KBM-7 (cell line): Measurements from ENCODE around the gene CUL7.

ENCODE experiments used
- DNase-seq: peaks from one replicate; pipeline ENCODE4 v3.0.0-alpha.2; 2015
- in situ Hi-C: fragments of 300-500 bp; cut with MboI; formaldehyde crosslinking; loops from 2 replicates; pipeline ENCODE4 v1.14.3; 2020; ENCODE audit warnings: low sequenced_read_pairs, low pct_unique_long_range_greater_than_20kb, mixed read lengths

CUL7 gene

DNA sequence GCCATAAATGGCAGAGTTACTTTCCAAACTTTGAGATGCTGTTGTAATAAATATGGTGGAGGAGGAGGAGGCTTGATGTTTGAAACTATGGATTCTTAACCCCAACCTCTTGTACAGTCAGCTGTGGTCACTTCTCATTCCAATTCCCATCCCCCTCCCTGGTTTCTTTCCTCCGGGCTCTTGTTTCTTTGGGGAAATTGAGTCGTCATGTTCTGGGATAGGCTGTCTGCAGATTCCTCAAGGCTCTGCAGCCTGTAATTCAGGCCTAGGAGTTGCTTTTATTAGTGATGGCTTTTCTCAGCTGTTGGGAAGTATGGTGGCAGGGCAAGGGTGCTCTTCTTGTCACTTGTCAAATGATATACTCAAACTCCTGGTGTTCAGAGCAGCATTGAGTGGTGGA is 25.0 kb upstream of the CUL7 start:
- in situ Hi-C loops = no loop called here
- no peak for DNase-seq

DNA sequence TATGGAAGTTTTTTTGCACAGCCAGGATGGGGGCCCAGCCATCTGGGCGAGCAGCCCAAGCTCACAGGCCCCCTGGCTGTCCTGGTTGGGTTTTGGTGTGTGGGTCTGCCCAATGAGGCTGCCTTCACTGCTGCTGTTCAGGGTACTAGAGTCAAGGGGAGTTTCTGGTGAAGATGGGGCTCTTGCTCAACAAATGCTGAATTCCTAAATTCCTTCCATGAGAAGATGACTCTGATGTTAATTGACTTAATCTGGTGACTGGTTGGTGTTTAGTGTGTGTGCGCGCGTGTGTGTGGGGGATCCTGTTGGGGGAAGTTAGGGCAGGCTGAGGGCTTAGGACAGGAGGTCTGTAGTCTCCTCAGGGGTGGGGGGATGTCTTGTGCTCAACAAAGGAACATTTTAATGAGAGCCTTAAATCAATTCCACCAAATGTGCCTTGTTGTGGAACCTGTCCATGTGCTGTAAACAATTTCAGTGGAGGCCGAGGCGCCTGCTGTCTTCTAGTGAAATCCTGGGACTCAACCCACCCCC is 24.4 kb upstream of the CUL7 start:
- in situ Hi-C loops = no loop called here
- no peak for DNase-seq

DNA sequence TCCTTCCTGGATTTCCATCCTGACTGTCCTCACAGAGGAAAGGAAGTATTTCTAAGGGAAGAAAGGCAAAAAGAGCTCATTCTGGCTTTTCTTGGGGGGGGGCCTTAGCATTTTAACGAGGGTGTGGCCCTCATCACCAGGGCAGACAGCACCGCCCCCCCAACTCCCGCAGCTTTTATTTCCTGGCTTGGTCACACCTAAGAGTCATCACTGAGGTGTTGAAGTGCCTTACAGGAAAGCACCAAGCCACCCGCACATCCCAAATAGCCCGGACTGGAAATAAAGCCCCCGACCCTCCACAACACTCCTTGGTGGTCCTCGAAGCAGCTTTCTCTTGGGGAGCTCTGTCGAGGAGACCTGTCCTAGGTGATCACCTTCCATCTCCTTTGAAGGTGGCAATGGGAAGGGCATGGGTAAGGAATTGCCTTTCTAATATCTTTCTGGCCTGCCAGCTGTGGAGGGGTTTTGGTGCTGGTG is 23.7 kb upstream of the CUL7 start:
- in situ Hi-C loops = no loop called here

DNA sequence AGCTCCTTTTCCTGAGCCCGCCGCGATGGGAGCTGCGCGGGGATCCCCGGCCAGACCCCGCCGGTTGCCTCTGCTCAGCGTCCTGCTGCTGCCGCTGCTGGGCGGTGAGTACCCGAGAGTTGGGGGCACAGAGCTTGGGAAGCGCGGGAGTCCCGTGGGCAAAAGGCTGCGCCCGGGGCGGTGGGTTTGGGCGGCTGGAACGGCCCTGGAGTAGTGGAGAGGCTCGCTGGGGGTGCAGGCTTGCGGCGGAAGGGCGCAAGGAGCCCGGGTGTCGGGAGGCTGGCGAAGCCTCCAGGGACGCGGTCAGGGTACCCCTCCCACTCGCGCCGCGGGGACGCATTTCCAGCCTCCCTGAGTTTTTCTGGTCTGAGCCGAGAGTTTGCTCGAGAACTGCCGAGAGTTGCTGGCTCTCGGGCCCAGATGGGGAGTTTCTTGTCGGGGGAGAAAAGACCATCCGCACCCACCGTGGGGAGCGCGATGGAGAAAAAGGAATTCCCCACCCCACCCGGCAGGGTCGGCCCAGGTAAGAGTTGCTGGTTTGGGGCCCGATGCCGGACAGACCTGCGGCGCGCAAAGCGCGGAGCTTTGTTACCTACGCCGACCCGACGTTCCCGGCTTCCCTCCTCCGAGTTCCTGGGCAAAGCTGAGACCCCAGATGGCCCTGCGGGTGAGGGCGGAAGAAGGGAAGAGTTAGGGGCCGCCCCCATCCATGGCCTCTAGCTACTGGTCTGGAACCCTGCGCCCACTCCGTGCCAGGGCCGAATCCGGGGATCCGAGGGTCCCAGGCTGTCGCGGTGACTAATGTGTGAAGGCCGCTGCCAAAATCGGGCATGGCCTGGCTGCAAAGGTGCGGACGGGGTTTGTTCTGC is 23.0 kb upstream of the CUL7 start:
- peak; percentile 48 for DNase-seq
- in situ Hi-C loops = no loop called here

More for the DNA sequence above, 23.7 kb upstream of the CUL7 start:
- DNase-seq = no peak

DNA sequence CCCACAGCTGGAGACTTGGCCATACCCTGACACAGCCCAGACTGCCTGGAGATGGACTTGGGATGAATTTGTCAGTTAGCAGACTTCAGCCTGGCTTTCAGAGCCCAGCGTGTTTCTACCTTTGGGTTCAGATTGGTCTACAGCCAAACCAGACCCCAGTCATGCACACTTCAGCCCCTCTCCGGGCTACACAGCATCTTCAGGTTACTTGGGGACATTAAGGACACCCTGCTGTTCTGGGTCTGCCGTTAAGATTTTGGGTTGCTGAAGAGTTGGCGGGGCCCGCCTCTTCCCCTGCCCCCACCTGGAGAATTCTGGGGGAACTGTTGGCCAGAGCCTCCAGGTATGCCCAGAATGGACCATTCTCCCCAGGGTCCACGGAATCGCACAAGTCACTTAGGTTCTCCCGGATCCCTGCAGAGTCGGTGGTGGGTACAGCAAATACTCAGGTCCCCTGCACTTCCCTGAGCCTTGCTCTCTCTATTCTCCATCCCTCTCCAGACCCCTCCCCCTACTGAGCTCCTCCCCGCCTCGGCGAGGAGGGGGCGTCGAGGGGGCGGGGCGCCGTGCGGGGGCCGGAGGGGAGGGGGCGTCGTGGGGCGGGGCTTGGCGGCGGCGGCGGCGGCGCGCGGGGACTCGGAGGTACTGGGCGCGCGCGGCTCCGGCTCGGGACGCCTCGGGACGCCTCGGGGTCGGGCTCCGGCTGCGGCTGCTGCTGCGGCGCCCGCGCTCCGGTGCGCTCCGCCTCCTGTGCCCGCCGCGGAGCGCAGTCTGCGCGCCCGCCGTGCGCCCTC is 22.2 kb upstream of the CUL7 start, which contains the start of gene PTK7:
Gene PTK7 (plus strand): TSS at position 645 of the 794 bp plus-strand sequence. CDS start 175 bp downstream, outside the sequence.
- DNase-seq = peak; percentile 45
- in situ Hi-C loops = no loop called here

DNA sequence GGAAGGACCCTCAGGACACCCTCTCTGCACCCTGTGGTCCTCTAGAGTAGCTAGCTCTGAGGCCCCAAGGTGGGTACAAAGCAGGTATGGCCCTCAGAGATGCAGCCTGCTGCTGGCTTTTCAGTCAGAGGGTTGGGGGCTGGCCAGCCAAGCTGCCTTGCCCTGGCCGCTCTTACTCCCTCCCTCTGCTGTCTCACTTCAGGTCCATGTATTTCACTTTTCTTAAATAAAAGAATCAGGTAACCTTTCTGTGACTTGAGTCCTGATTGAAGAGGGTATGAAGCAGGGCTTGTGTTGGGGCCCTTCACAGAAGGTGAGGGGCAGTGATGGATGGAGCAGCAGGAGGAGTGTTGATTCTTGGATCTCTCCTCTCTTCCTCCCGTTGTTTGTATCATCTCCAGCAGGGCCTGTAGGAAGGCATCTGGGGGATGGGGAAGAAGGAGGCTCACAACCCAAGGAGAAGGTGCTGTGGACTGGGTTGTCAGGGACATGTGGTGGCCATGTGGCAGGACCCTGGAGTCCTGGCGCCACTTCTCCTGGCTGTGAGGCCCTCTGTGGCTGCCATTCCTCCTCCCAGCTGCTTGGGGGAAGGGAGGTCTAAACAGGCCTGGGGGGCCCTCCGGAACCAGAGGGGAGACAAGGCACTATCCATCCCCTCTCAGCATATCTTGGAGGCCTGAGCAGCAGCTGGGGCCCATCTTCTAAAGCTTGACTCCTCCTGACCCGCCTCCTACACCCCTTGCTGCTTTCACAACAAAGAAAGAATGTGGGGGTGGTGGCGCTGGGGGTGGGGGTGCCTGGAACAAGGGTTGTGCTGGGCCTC is 21.4 kb upstream of the CUL7 start:
- DNase-seq = no peak
- in situ Hi-C loops = no loop called here

DNA sequence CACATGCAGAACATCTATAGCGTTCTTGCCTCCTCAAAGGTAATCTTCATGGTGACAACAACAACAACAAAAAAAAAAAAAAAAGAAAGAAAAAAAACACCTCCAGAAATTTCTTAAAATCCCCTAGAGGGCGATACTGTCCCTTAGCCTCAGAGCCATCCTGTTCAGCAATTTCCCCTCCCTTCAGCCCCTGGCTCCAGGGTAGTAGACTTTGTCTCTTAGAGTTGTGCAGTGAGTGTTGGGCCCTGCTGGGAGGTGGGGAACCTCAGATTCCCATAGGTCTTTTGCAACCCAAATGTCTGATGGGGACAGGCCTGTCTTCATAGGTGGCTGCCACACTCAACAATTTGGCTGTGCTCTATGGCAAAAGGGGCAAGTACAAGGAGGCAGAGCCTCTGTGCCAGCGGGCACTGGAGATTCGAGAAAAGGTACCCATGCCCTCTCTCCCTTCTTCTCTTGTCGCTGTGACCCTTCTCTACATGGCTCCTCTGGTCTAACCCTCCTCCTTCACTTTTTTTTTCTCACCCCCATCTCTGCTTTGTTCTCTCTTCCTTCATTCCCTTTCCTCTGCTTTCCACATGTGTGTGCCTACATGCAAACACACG is 16.5 kb upstream of the CUL7 start:
- in situ Hi-C loops = no loop called here
- peak; percentile 55 for DNase-seq

DNA sequence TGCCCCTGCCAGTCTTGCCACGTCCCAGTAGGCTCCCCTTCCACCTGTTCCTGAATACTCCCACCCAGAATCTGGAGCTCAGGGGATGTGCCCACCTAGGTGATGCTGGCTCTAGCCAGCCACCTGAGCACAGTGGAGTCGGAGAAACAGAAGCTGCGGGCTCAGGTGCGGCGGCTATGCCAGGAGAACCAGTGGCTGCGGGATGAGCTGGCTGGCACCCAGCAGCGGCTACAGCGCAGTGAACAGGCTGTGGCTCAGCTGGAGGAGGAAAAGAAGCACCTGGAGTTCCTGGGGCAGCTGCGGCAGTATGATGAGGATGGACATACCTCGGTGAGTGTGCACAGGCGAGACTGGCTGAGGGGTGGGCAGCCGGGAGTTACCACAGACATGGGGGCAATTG is 9.2 kb upstream of the CUL7 start:
- in situ Hi-C loops = no loop called here

DNA sequence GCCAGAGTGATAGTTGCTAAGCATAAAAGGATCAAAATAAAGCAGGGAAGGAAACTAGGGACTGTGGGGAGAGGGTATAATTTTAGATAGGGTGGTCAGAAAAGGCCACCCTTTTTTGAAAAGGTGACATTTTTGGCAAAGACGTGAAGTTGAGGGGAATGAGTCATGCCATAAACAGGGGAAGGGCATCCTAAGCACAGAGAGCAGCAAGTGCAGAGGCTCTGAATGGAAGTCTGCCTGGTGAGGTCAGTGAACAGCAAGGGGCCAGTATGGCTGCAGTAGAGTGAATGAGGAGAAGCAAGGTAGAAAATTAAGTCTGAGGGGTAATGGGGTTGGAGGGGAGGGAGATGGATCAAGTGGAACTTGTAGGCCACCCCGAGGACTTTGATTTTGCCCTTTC is 8.2 kb upstream of the CUL7 start:
- DNase-seq = no peak
- in situ Hi-C loops = no loop called here

More for the DNA sequence above, 9.2 kb upstream of the CUL7 start:
- no peak for DNase-seq

DNA sequence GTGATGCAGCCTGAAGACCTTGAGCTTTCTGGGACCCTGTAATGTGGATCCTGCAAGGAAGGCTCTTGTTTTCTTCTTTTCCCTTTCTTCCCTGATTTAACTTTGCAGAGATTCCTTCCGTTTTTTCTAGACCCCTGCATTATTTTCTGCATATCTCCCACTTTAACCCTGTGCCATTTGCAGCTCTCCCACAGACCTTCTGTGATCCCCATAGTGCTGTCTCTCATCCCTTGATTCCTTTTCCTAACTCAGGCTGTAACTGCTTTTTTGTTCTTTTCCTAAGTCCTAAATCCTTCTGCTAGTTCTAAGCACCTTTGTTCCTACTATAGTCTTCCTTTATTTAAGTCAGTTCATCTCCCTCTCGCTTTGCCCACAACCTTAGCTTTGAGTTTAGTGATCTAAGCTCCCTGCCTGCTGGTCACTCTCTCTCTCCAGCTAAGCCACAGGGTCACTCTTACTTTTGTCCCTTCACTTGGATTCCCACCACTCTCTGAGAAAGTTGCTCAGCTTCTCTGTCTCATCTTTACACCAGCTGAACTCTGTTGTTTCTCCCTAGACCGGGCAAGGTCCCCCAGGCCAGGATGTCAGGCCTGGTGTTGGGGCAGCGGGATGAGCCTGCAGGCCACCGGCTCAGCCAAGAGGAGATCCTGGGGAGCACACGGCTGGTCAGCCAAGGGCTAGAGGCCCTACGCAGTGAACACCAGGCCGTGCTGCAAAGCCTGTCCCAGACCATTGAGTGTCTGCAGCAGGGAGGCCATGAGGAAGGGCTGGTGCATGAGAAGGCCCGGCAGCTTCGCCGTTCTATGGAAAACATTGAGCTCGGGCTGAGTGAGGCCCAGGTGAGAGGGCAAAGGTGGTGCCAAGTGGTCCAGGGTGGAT is 7.3 kb upstream of the CUL7 start:
- DNase-seq = no peak
- in situ Hi-C loops = no loop called here

DNA sequence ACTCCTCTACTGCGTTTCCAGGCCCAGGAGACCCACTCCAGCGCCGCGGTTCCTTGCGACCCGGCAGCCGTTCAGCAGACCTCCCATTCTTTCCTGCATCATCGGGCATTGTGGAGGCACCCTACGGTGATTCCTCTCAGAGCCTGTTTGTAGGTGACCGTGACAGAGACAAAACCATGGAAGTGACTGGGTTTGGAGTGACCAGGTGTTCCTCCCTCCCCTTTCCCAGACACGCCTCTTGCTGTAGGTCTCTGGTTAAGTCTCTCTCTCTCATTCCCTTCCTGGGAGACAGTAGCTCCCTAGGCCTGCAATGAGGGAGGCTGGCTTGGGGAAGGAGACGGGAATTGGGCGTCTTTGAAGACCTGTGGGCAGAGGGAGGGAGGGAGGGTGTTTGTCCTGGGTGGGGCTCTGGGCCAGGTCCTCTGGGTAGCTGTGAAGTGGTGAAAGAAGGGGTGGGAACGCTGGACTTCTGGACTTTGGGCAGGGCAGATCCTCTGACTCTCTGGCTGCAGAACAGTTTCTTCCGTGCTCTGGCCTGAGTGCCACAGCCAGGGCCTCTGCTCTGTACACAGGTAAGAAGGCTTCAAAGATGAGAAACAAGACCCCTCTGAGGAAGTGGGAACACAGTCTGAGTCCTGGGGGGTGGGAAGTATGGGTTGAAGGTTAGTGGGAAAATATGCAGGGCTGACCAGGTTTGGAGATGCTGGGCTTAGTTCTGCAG is 6.5 kb upstream of the CUL7 start:
- DNase-seq = no peak
- in situ Hi-C loops = no loop called here

DNA sequence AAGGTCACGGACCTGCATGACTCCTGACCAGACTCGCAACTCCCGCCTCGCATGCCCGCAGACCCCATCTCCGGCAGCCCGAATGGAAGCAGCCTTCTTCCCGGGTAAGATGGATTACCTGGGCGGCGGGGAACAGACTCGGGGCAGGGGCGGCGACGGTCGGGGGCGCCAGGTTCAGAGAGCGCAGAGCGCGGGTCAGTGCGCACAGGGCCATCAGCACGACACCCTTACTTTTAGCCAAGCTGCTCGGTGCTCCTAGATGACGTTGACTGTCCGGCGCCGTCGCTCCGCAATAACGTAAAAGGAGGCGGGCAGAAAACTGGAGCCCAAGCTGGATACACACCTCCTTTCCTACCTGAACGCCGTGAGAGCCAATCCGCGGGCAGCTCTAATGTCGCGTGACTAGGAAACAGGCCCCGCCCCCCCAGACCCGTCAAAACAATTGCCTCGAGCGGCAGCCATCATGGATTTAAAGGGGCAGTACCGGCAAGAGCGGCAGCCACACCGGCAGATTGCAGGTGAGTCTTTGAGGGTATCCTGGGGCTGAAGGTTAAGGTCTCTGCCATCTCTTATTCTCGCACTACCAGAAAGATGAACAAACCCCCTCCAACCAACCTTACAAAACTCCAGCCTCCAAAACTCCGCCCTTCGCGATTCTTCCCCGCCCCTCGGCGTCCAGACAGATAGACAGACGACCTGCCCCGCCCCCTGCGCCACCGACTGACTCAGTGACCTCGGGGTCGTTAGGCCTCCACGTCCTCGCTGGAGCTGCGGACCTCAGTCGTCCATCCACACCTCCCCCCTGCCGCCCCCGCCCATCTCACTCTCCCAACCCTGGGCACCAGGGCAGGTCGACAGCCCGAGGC is 5.8 kb upstream of the CUL7 start, which contains the start of the genes KLC4 and MRPL2:
Gene KLC4 (plus strand): TSS at position 464 of the 866 bp plus-strand sequence. CDS start 1,705 bp downstream, outside the sequence.
Gene MRPL2 (minus strand): TSS at position 267 of the 866 bp plus-strand sequence. CDS start 53 bp downstream, at position 214.
- in situ Hi-C loops = no loop called here
- peak; percentile 99 for DNase-seq

DNA sequence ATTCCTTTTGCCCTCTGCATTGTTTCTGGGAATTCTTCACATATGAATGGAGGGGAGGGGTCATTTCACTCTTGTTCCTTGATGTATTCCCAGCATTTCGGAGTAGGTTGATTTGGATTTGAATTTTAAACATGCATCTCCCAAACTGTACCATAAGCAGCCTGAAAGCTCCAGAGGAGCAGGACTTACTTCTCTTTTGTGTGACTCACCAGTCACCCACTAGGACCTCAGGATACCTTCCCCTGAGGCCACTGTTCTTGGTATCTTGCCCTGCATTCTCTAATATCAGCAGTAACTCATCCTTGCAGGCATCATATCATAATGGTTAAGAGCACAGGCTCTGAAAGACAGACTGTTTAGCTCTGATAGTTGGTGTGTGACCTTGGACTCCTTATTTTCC is 4.9 kb upstream of the CUL7 start:
- no peak for DNase-seq
- in situ Hi-C loops = no loop called here

DNA sequence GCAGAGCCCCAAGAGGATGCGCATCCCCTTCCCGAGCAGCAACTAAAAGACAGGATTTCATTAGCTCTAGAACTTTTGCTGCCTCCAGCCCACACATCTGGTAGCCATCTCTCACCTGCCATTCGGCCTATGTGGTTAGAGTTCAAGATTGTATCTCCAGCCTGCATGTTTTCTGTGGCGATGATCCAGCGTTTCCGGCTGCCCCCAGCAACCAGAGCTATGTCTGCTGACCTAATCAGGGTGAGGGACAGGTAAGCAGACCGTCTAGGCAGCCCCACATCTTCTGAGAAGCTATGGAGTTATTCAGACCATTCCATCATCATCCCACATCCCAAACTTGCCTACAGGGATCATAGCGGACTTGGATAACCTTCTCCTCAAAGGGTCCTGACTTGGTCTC is 2.3 kb upstream of the CUL7 start:
- no peak for DNase-seq
- in situ Hi-C loops = no loop called here

DNA sequence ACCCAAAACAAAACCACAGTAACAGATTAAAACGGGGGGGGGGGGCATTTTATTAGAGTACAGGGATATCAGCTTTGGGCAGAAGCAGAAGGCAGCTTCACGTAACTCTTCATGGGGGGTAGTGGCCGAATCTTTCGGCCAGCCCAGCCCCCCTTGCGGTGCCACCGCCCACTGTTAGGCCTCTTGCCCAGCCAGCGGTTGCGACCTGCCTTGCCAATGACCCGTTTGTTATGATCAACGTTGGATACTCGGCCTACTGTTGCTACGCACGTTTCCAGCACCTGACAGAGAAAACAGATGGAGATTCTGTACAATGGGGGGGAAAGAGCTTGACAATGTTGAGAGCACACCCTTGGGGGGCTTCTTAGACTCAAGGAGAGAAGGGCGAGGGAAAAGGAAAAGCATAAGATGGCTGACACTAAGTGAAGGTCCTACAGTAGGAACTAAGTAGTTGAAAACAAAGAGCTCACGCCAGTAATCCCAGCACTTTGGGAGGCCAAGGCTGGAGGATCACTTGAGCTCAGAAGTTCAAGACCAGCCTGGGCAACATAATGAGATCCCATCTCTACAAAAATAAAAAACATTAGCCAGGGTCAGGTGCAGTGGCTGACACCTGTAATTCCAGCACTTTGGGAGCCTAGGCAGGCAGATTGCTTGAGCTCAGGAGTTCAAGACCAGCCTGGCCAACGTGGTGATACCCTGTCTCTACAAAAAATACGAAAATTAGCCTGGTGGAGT is 724 bp upstream of the CUL7 start:
- in situ Hi-C loops = no loop called here
- DNase-seq = no peak
